DND-41 (cell line): ENCODE data around the gene RBP5.

Experiments used
- EZH2 ChIP-seq: IDR thresholded peaks from 3 replicates; pipeline ENCODE4 v1.6.1; 2012; ENCODE audit warnings: borderline replicate concordance, low read depth, mild to moderate bottlenecking, moderate library complexity, low read length, inconsistent platforms; ENCODE audit not compliant: severe bottlenecking
- TF ChIP-seq, protein P1 (sequence below): IDR thresholded peaks from 2 replicates; pipeline ENCODE4 v1.5.1; 2012; ENCODE audit warnings: borderline replicate concordance, low read length, moderate library complexity, mild to moderate bottlenecking; ENCODE audit not compliant: poor library complexity, severe bottlenecking; ENCODE audit errors: extremely low read depth

DNA sequence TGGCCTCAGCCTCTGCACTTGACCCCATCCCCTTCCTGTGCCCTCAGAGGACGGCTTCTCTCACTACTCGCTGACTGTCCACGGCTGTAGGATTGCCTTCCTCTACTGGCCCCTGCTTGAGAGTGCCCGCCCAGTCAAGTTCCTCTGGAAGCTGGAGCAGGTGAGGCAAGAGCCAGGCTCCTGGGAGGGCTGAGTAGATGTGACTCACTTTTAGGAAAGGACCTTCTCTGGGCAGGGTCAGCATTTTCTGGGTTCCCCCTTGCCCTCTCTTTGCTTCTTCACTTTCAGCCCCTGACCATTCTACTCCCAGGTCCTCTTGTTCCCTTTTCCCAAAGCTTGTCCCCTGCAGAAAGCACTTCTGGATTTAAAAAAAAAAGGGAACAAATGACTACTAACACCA lies 9.2 kb upstream of the RBP5 start:
- TF ChIP-seq, protein P1, sequence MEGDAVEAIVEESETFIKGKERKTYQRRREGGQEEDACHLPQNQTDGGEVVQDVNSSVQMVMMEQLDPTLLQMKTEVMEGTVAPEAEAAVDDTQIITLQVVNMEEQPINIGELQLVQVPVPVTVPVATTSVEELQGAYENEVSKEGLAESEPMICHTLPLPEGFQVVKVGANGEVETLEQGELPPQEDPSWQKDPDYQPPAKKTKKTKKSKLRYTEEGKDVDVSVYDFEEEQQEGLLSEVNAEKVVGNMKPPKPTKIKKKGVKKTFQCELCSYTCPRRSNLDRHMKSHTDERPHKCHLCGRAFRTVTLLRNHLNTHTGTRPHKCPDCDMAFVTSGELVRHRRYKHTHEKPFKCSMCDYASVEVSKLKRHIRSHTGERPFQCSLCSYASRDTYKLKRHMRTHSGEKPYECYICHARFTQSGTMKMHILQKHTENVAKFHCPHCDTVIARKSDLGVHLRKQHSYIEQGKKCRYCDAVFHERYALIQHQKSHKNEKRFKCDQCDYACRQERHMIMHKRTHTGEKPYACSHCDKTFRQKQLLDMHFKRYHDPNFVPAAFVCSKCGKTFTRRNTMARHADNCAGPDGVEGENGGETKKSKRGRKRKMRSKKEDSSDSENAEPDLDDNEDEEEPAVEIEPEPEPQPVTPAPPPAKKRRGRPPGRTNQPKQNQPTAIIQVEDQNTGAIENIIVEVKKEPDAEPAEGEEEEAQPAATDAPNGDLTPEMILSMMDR = no peak
- no peak for TF ChIP-seq EZH2
